Midbrain (tissue), 1 donor: ENCODE measurements around the gene ZFP36L1.

Experiments
- DNase-seq: peaks from one replicate; lab custom pipeline; 2025; lab: John Stamatoyannopoulos, UW

The ZFP36L1 gene

GRCh38 chr14:68816183-68816942, 23.5 kb upstream of the ZFP36L1 start:
- DNase-seq: peak; percentile 90

GRCh38 chr14:68815298-68816182, 22.7 kb upstream of the ZFP36L1 start:
- DNase-seq: no peak

- peak; percentile 32 for DNase-seq
These were observed 21.9 kb upstream of the ZFP36L1 start for GRCh38 chr14:68814539-68815297.

- no peak for DNase-seq
These were observed 21.3 kb upstream of the ZFP36L1 start for GRCh38 chr14:68814238-68814538.

- DNase-seq: no peak
These were observed 20.5 kb upstream of the ZFP36L1 start for GRCh38 chr14:68813318-68813838.

- DNase-seq: no peak
These were observed 18.3 kb upstream of the ZFP36L1 start for GRCh38 chr14:68811171-68811570.

GRCh38 chr14:68810173-68811153, 17.6 kb upstream of the ZFP36L1 start:
- DNase-seq: no peak

GRCh38 chr14:68809524-68809923, 16.7 kb upstream of the ZFP36L1 start:
- no peak for DNase-seq

GRCh38 chr14:68808696-68809480, 16.0 kb upstream of the ZFP36L1 start:
- no peak for DNase-seq

GRCh38 chr14:68807987-68808386, 15.1 kb upstream of the ZFP36L1 start:
- no peak for DNase-seq

GRCh38 chr14:68807148-68807600, 14.3 kb upstream of the ZFP36L1 start:
- peak; percentile 34 for DNase-seq

- no peak for DNase-seq
These were observed 13.8 kb upstream of the ZFP36L1 start for GRCh38 chr14:68806526-68807147.

GRCh38 chr14:68805414-68805813, 12.5 kb upstream of the ZFP36L1 start:
- DNase-seq: no peak

GRCh38 chr14:68801631-68802030, 8.8 kb upstream of the ZFP36L1 start:
- DNase-seq: no peak

- DNase-seq: no peak
These were observed 8.1 kb upstream of the ZFP36L1 start for GRCh38 chr14:68800953-68801352.

GRCh38 chr14:68800390-68800789, 7.5 kb upstream of the ZFP36L1 start:
- DNase-seq: no peak

- DNase-seq: no peak
These were observed 5.8 kb upstream of the ZFP36L1 start for GRCh38 chr14:68798621-68799020.

- no peak for DNase-seq
These were observed 4.3 kb upstream of the ZFP36L1 start for GRCh38 chr14:68797121-68797670.

- DNase-seq: no peak
These were observed 3.7 kb upstream of the ZFP36L1 start for GRCh38 chr14:68796418-68797101.
